Natural killer cell treated with Interleukin-12 subunit alpha and Interleukin-12 subunit beta and Interleukin-15 and Interleukin-18, amount 100 ng/mL, for 72 hours (primary cell): ENCODE results near the gene LAIR2. TPM values are rescaled to one million over a fixed set of nuclear protein-coding genes. Genes with fewer than 3 reads are reported as not detected.

Source experiments
- ATAC-seq, 2 donors: fragments of 150-1000 bp; cut with Tn5 transposase in 1 of 2; sonication (Bioruptor Pico), chemical (Tn5 transposase) in 1 of 2; 2 replicates each; pipeline ENCODE4 v1.10.0; 2021
- DNase-seq: peaks from one replicate; pipeline ENCODE4 v3.0.0; 2022; ENCODE audit warnings: low spot score
- H3K27ac Mint-ChIP-seq, 2 donors: 1 replicate in 1 of 2; 2 replicates in 1 of 2; pipeline ENCODE4 v1.8.0; 2022; ENCODE audit warnings: mixed read lengths in 2 of 2, mild to moderate bottlenecking in 1 of 2, moderate library complexity in 1 of 2
- H3K27me3 Mint-ChIP-seq, 2 donors: 1 replicate in 1 of 2; 2 replicates in 1 of 2; pipeline ENCODE4 v1.8.0; 2022; ENCODE audit warnings: mixed read lengths in 2 of 2
- H3K36me3 Mint-ChIP-seq: one replicate; pipeline ENCODE4 v1.8.0; 2022; ENCODE audit warnings: mixed read lengths
- H3K4me1 Mint-ChIP-seq, 2 donors: 1 replicate in 1 of 2; 2 replicates in 1 of 2; pipeline ENCODE4 v1.8.0; 2022; ENCODE audit warnings: low read depth in 2 of 2, mixed read lengths in 2 of 2, mild to moderate bottlenecking in 1 of 2
- H3K4me3 Mint-ChIP-seq: one replicate; pipeline ENCODE4 v1.8.0; 2022; ENCODE audit warnings: mixed read lengths
- H3K9me3 Mint-ChIP-seq: 2 replicates; pipeline ENCODE4 v1.8.0; 2022; ENCODE audit warnings: mixed read lengths
- total RNA-seq, 2 donors: library from RNA; stranded (reverse); gene quantifications; one replicate each; pipeline ENCODE4 v1.2.3, GENCODE V29; 2022

The LAIR2 gene
- total RNA-seq, 2 donors from 2014 or later, result 18.4 to 48.0 TPM

DNA sequence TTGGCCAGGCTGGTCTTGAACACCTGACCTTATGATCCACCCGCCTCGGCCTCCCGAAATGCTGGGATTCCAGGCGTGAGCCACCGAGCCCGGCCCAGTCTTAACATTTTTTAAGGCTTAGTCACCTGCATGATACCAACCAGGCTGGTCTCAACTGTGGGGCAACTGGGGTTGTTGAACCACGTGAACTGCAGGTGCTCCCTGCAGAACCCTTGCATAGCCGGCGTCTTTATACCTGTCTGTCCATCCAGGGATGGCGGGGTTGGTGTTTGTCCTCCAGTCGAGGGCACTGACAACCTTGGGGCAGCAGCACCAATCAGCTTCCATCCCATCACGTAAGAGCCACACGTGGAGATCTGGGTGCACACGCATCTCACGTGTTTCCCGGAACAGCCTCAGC lies 46.2 kb downstream of the LAIR2 start:
- Mint-ChIP-seq H3K4me3 (no peak overlapping the region), H3K27me3 (peaks cover 15 to 17% of the 10 kb centered on the region in 2 donors), H3K9me3 (peaks cover 4% of the 10 kb centered on the region), H3K4me1 (peaks cover 25 to 29% of the 10 kb centered on the region in 2 donors), H3K27ac (no peak overlapping the region), H3K36me3 (peaks cover 25% of the 10 kb centered on the region)
- DNase-seq (no peak), ATAC-seq (no peak)

DNA sequence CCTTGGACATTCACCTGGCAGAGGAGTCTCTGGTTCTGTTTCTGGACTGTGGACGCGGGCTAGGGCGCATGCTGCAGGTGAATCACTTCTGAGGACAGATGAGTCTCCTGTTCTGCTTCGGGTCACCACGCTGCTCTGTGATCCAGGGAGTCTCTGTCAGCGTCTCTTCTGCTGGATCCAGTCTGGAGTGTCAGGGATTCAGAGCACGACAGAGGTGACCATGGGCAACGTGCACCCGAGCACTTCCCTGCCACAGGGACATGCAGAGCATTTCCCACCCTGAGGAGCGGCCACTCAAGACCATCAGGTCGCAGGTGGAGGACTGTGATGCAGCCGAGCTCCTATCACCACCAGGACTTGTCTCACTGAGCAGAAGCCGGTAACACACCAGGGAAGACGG lies 46.6 kb downstream of the LAIR2 start:
- no peak overlapping the region for H3K4me3 Mint-ChIP-seq
- H3K36me3 Mint-ChIP-seq, result peaks cover 21% of the 10 kb centered on the region
- no peak overlapping the region for H3K27ac Mint-ChIP-seq
- DNase-seq, result no peak
- peaks cover 4% of the 10 kb centered on the region for H3K9me3 Mint-ChIP-seq
- no peak for ATAC-seq
- H3K4me1 Mint-ChIP-seq, result peaks cover 23 to 24% of the 10 kb centered on the region in 2 donors
- peaks cover 17 to 18% of the 10 kb centered on the region in 2 donors for H3K27me3 Mint-ChIP-seq

DNA sequence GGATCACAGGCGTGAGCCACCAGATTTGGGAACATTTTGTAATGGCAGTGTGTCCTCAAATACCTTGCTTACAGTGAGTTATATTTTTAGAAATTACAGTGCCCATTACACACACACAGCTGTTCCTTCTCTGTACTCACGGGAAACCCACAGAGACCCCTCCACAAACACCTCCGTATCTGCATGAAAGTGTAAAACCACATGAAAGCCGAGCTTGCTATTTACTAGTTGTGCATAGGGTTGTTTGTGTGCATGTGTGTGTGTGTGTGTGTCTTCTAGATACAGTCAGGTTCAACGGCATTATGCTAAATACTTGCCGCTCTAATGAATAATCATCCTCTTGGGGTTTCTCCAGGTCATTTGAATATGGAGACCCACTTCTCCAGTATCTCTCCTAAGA lies 48.7 kb downstream of the LAIR2 start:
- peaks cover 19 to 27% of the 10 kb centered on the region in 2 donors for H3K27me3 Mint-ChIP-seq
- peaks cover 7% of the 10 kb centered on the region for H3K36me3 Mint-ChIP-seq

GRCh38 chr19:54551950-54552912 lies 49.6 kb downstream of the LAIR2 start:
- ATAC-seq, result no peak
- Mint-ChIP-seq H3K4me1 (peaks cover 12 to 19% of the 10 kb centered on the region in 2 donors), H3K27ac (peak overlapping the region in 1 of 2 donors; percentile 3), H3K27me3 (peaks cover 16 to 27% of the 10 kb centered on the region in 2 donors), H3K4me3 (peak overlapping the region; percentile 0), H3K36me3 (peaks cover 6% of the 10 kb centered on the region), H3K9me3 (peaks cover 4% of the 10 kb centered on the region)
- no peak for DNase-seq

More for the DNA sequence above, 48.7 kb downstream of the LAIR2 start:
- DNase-seq (no peak), ATAC-seq (peak; percentile 62 to 81)
- H3K4me1 Mint-ChIP-seq, result peaks cover 15 to 19% of the 10 kb centered on the region in 2 donors
- peak overlapping the region in 1 of 2 donors; percentile 33 for H3K27ac Mint-ChIP-seq
- peaks cover 4% of the 10 kb centered on the region for H3K9me3 Mint-ChIP-seq
- peak overlapping the region; percentile 44 for H3K4me3 Mint-ChIP-seq

- Mint-ChIP-seq H3K9me3 (peaks cover 4% of the 10 kb centered on the region), H3K36me3 (peaks cover 6% of the 10 kb centered on the region), H3K27ac (peak overlapping the region in 1 of 2 donors; percentile 3), H3K4me1 (peaks cover 12 to 19% of the 10 kb centered on the region in 2 donors), H3K27me3 (peaks cover 16 to 27% of the 10 kb centered on the region in 2 donors), H3K4me3 (no peak overlapping the region)
- DNase-seq, result no peak
- no peak for ATAC-seq
These were observed 50.3 kb downstream of the LAIR2 start for GRCh38 chr19:54552913-54553310.

DNA sequence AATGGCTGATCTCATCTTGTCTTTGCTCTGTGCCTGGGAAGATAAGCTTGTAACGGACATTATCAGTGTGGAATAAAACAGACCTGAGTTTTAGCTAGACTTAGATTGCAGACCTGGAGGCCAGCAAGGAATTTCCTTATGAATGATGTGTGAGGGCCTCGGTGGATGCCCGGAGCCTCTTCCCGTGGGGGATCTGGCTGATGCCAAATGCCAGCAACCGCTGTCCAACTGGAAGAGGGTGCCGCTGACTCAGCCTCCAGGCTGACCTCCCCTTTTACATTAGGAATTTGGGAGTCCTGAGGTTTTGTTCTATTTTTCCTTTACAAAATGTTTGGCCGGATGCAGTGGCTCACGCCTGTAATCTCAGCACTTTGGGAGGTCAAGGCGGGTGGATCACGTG lies 51.4 kb downstream of the LAIR2 start:
- Mint-ChIP-seq H3K9me3 (peaks cover 4% of the 10 kb centered on the region), H3K36me3 (peaks cover 6% of the 10 kb centered on the region), H3K4me1 (peaks cover 12 to 19% of the 10 kb centered on the region in 2 donors), H3K27me3 (peaks cover 24 to 38% of the 10 kb centered on the region in 2 donors), H3K4me3 (no peak overlapping the region), H3K27ac (no peak overlapping the region)
- DNase-seq (no peak), ATAC-seq (no peak)

DNA sequence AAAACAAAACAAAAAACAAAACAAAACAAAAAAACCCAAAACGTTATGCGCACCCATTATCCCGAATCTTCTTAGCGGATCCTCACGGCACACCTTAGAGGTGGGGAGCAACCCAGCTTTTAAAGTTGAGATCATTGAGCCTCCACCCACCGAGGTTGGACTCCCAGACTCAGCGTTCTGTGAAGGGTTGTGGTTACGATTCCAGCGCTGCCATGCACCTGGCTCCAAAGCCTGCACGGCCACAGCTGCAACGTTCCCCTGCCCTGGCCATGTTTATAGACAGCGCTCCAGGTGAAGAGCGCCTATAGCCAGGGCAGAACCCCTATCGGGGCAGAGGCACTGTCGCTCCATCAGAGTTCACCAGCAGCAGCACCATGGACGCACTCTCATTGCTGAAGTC lies 52.3 kb downstream of the LAIR2 start:
- ATAC-seq, result no peak
- no peak for DNase-seq
- no peak overlapping the region for H3K27ac Mint-ChIP-seq
- peaks cover 27 to 43% of the 10 kb centered on the region in 2 donors for H3K27me3 Mint-ChIP-seq
- no peak overlapping the region for H3K4me3 Mint-ChIP-seq
- peaks cover 6% of the 10 kb centered on the region for H3K36me3 Mint-ChIP-seq
- peaks cover 4% of the 10 kb centered on the region for H3K9me3 Mint-ChIP-seq
- H3K4me1 Mint-ChIP-seq, result peaks cover 12 to 19% of the 10 kb centered on the region in 2 donors

DNA sequence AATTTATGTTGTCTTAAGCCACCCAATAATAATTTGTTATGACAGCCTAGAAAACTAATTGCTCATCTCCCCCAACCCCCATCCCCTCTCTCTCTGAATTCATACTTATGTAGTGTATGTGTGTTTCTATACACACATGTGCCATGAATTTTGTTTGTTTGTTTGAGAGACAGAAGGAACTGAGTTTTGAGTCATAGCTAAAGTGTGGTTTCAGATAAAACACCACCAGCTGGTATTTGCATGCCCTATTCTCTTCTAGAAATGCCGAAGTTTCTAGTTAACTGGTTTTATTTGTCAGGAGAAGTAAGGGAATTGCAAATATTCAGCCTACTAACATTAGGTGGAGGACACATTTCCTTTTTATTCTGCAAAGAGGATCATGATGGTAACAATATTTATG lies 53.6 kb downstream of the LAIR2 start:
- H3K36me3 Mint-ChIP-seq, result peaks cover 6% of the 10 kb centered on the region
- peaks cover 29 to 43% of the 10 kb centered on the region in 2 donors for H3K27me3 Mint-ChIP-seq
- DNase-seq (no peak), ATAC-seq (no peak)
- H3K9me3 Mint-ChIP-seq, result peaks cover 4% of the 10 kb centered on the region
- no peak overlapping the region for H3K4me3 Mint-ChIP-seq
- H3K4me1 Mint-ChIP-seq, result peaks cover 10 to 13% of the 10 kb centered on the region in 2 donors
- peak overlapping the region in 1 of 2 donors; percentile 36 for H3K27ac Mint-ChIP-seq

GRCh38 chr19:54558339-54558738 lies 55.7 kb downstream of the LAIR2 start:
- no peaks in the 10 kb centered on the region for H3K9me3 Mint-ChIP-seq
- peak overlapping the region in 1 of 2 donors; percentile 52 for H3K27ac Mint-ChIP-seq
- peaks cover 27 to 40% of the 10 kb centered on the region in 2 donors for H3K27me3 Mint-ChIP-seq
- no peak overlapping the region for H3K4me3 Mint-ChIP-seq
- no peaks in the 10 kb centered on the region for H3K36me3 Mint-ChIP-seq
- no peaks in the 10 kb centered on the region for H3K4me1 Mint-ChIP-seq
- no peak for ATAC-seq
- DNase-seq, result no peak

Other genes starting within 250 kb of the LAIR2 start
- not detected for gene LILRB5, start 245.6 kb upstream of the LAIR2 start, total RNA-seq
- gene LILRB2, start 221.7 kb upstream of the LAIR2 start, total RNA-seq, result 1 to 10 TPM in 1 of 2 donors, not detected in 1; 1.5 TPM
- gene LILRA5, start 189.7 kb upstream of the LAIR2 start, total RNA-seq, result not detected
- gene LILRA4, start 163.7 kb upstream of the LAIR2 start, total RNA-seq, result not detected
- 10 to 100 TPM; 40.5 to 60.2 TPM for gene LAIR1, start 137.9 kb upstream of the LAIR2 start, total RNA-seq
- gene TTYH1, start 87.4 kb upstream of the LAIR2 start, total RNA-seq, result under 1 TPM; 0.31 to 0.73 TPM
- gene LENG8, start 53.6 kb upstream of the LAIR2 start, total RNA-seq, result 100 to 1,000 TPM; 205 to 292 TPM
- 1 to 10 TPM; 6.0 to 9.9 TPM for gene LENG9, start 39.1 kb upstream of the LAIR2 start, total RNA-seq
- not detected for gene CDC42EP5, start 29.5 kb upstream of the LAIR2 start, total RNA-seq
- gene LILRA2, start 71.0 kb downstream of the LAIR2 start, total RNA-seq, result 1 to 10 TPM in 1 of 2 donors, not detected in 1; 2.5 TPM
- under 1 TPM in 1 of 2 donors, not detected in 1; 0.31 TPM for gene LILRA1, start 90.8 kb downstream of the LAIR2 start, total RNA-seq
- 10 to 100 TPM; 17.2 to 22.7 TPM for gene LILRB1, start 127.7 kb downstream of the LAIR2 start, total RNA-seq
- gene LILRB4, start 160.2 kb downstream of the LAIR2 start, total RNA-seq, result not detected
- gene KIR3DL3, start 221.6 kb downstream of the LAIR2 start, total RNA-seq, result under 1 TPM in 1 of 2 donors, not detected in 1; 0.33 TPM
- 10 to 100 TPM; 11.7 to 14.6 TPM for gene KIR2DL3, start 235.7 kb downstream of the LAIR2 start, total RNA-seq